ENCODE results near the gene DHRS2. TPM values are rescaled to one million over a fixed set of nuclear protein-coding genes. Genes with fewer than 3 reads are reported as not detected.

The DHRS2 gene
- total and polyA plus RNA-seq, 2 of the 13 experiments (the other 11 are each of a cell fraction or from before 2014, with no cell fraction given): 1,621 to 3,021 TPM

DNA sequence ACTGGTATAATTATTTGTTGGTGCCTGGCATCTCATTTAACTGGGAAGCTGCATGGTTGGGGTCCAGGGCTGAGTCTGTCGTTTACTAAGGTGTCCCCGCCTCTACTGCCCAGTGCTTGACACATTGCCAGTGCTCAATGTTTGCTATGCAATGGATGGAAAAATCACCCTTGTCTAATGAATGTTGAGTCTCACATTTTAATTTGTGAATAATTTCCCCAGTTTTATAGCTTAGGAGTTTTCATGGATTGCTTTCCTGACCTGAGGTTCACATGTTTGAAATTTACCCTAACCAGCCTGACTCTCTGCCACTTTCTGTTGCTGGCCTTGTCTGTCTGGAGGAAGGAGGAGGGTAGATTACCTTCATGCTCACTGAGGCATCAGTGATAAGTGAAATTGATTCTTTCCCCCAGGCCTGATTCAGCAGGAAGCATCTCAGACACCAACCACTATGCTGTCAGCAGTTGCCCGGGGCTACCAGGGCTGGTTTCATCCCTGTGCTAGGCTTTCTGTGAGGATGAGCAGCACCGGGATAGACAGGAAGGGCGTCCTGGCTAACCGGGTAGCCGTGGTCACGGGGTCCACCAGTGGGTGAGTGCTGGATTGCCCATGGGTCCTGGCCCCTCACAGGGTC lies 2.4 kb downstream of the DHRS2 start (continued):
- peak; percentile 47; the same call in 1 of the 2 replicates for TF ChIP-seq ZNF343 (CRISPR knock-in tag; IDR thresholded peaks at IDR 0.05)
- peak; percentile 79 for TF ChIP-seq POLR2AphosphoS5 (IDR thresholded peaks at IDR 0.05; ENCODE audit: low read depth, low read length)
- TF ChIP-seq MAZ (IDR thresholded peaks at IDR 0.05; ENCODE audit: borderline replicate concordance, low read depth, low read length): no peak
- TF ChIP-seq MAZ (CRISPR knock-in tag; IDR thresholded peaks at IDR 0.05; ENCODE audit: low read depth): peak; percentile 21; the same call in 1 of the 2 replicates
- TF ChIP-seq MZF1 (CRISPR knock-in tag; IDR thresholded peaks at IDR 0.05; ENCODE audit: borderline replicate concordance): no peak
- TF ChIP-seq ZSCAN31 (CRISPR knock-in tag; IDR thresholded peaks at IDR 0.05; ENCODE audit: low read depth): no peak
- TF ChIP-seq, protein P1, sequence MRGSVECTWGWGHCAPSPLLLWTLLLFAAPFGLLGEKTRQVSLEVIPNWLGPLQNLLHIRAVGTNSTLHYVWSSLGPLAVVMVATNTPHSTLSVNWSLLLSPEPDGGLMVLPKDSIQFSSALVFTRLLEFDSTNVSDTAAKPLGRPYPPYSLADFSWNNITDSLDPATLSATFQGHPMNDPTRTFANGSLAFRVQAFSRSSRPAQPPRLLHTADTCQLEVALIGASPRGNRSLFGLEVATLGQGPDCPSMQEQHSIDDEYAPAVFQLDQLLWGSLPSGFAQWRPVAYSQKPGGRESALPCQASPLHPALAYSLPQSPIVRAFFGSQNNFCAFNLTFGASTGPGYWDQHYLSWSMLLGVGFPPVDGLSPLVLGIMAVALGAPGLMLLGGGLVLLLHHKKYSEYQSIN (CRISPR knock-in tag; IDR thresholded peaks at IDR 0.05; ENCODE audit: borderline replicate concordance): no peak
- TF ChIP-seq BORCS8-MEF2B (CRISPR knock-in tag; IDR thresholded peaks at IDR 0.05): no peak
- no peak; the same call in 1 of the 2 replicates for TF ChIP-seq ZNF205 (CRISPR knock-in tag; IDR thresholded peaks at IDR 0.05)
- no peak for TF ChIP-seq ZNF879 (CRISPR knock-in tag; IDR thresholded peaks at IDR 0.05)
- TF ChIP-seq, protein P2, sequence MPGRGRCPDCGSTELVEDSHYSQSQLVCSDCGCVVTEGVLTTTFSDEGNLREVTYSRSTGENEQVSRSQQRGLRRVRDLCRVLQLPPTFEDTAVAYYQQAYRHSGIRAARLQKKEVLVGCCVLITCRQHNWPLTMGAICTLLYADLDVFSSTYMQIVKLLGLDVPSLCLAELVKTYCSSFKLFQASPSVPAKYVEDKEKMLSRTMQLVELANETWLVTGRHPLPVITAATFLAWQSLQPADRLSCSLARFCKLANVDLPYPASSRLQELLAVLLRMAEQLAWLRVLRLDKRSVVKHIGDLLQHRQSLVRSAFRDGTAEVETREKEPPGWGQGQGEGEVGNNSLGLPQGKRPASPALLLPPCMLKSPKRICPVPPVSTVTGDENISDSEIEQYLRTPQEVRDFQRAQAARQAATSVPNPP (CRISPR knock-in tag; IDR thresholded peaks at IDR 0.05): peak; percentile 95; the same call in 1 of the 2 replicates
- TF ChIP-seq KAT2B (IDR thresholded peaks at IDR 0.05; ENCODE audit: borderline replicate concordance, low read depth, low read length): no peak
- peak; percentile 77 for TF ChIP-seq ZBTB8A (CRISPR knock-in tag; IDR thresholded peaks at IDR 0.05; ENCODE audit: borderline replicate concordance, low read depth)
- 0 out of 2 replicates have a peak, but pooled peaks have one; percentile 2 for TF ChIP-seq NFKBIZ (CRISPR knock-in tag; IDR thresholded peaks at IDR 0.05)
- TF ChIP-seq ZNF225 (CRISPR knock-in tag; IDR thresholded peaks at IDR 0.05): peak; percentile 7; the same call in 1 of the 2 replicates
- TF ChIP-seq, protein P3, sequence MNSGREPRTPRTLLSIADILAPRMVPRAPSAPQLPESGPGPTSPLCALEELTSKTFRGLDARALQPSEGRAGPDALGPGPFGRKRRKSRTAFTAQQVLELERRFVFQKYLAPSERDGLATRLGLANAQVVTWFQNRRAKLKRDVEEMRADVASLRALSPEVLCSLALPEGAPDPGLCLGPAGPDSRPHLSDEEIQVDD (CRISPR knock-in tag; IDR thresholded peaks at IDR 0.05; ENCODE audit: borderline replicate concordance): no peak
- peak; percentile 12; the same call in 1 of the 2 replicates for TF ChIP-seq CBFB (CRISPR knock-in tag; IDR thresholded peaks at IDR 0.05)
- TF ChIP-seq TAF1 (CRISPR knock-in tag; IDR thresholded peaks at IDR 0.05): peak; percentile 40; the same call in 1 of the 2 replicates
- no peak for TF ChIP-seq RBAK (CRISPR knock-in tag; IDR thresholded peaks at IDR 0.05)
- peak; percentile 34; the same call in 1 of the 2 replicates for TF ChIP-seq ZNF354B (CRISPR knock-in tag; IDR thresholded peaks at IDR 0.05)
- TF ChIP-seq, protein P4, sequence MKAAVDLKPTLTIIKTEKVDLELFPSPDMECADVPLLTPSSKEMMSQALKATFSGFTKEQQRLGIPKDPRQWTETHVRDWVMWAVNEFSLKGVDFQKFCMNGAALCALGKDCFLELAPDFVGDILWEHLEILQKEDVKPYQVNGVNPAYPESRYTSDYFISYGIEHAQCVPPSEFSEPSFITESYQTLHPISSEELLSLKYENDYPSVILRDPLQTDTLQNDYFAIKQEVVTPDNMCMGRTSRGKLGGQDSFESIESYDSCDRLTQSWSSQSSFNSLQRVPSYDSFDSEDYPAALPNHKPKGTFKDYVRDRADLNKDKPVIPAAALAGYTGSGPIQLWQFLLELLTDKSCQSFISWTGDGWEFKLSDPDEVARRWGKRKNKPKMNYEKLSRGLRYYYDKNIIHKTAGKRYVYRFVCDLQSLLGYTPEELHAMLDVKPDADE (CRISPR knock-in tag; IDR thresholded peaks at IDR 0.05): no peak
- no peak; the same call in none of the 2 replicates for TF ChIP-seq TSC22D2 (CRISPR knock-in tag; IDR thresholded peaks at IDR 0.05; ENCODE audit: borderline replicate concordance)
- TF ChIP-seq ZIK1 (CRISPR knock-in tag; IDR thresholded peaks at IDR 0.05; ENCODE audit: borderline replicate concordance, low read depth): no peak
- TF ChIP-seq CHD2 (IDR thresholded peaks at IDR 0.05; ENCODE audit: low read depth, low read length): peak; percentile 63; the same call in 1 of the 2 replicates
- TF ChIP-seq, protein P5, sequence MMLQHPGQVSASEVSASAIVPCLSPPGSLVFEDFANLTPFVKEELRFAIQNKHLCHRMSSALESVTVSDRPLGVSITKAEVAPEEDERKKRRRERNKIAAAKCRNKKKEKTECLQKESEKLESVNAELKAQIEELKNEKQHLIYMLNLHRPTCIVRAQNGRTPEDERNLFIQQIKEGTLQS (CRISPR knock-in tag; IDR thresholded peaks at IDR 0.05): peak; percentile 16; the same call in 1 of the 2 replicates
- no peak for TF ChIP-seq ZNF121 (CRISPR knock-in tag; IDR thresholded peaks at IDR 0.05)

Measured in HepG2 (cell line).